CD4-positive, alpha-beta T cell (primary cell): ENCODE data around the gene SLC25A42. TPM values are rescaled to one million over a fixed set of nuclear protein-coding genes. Genes with fewer than 3 reads are reported as not detected.

Experiments used
- ATAC-seq: fragments of 200-7000 bp; cut with Tn5 transposase; one replicate; pipeline ENCODE4 v1.10.0; 2022; ENCODE audit warnings: mild to moderate bottlenecking; ENCODE audit not compliant: poor library complexity
- CTCF ChIA-PET: fragments of 350-600 bp; sonication (Branson Sonifier 250); formaldehyde crosslinking; loops from one replicate; lab custom pipeline; 2021; ENCODE audit warnings: antibody characterized with exemption, inconsistent platforms; lab: Charles Lee
- POLR2A ChIA-PET: fragments of 350-600 bp; sonication (Branson Sonifier 250); formaldehyde crosslinking; loops from one replicate; lab custom pipeline; 2021; ENCODE audit warnings: antibody characterized with exemption, inconsistent platforms; lab: Charles Lee
- DNase-seq, 14 experiments: peaks; one replicate each; pipeline ENCODE4 v3.0.0-alpha.2; 2013 to 2020; ENCODE audit warnings: mixed read lengths in 2 of 14
- H3K27ac ChIP-seq, 2 donors: one replicate each; pipeline versions ENCODE4 v1.5.1 to v1.7.0; 2013; ENCODE audit warnings: low read length in 2 of 2, low read depth in 1 of 2, mild to moderate bottlenecking in 1 of 2
- H3K27me3 ChIP-seq, 2 experiments: 1 replicate in 1 of 2; 2 replicates in 1 of 2; pipeline versions ENCODE4 v1.6.1 to v1.7.0; 2013; ENCODE audit warnings: low read length in 2 of 2, control low read depth in 1 of 2, mild to moderate bottlenecking in 1 of 2, moderate library complexity in 1 of 2; ENCODE audit not compliant: insufficient read depth in 2 of 2, control insufficient read depth in 1 of 2
- H3K36me3 ChIP-seq: one replicate; pipeline ENCODE4 v1.6.1; 2013; ENCODE audit warnings: low read length, control low read depth; ENCODE audit not compliant: insufficient read depth
- H3K4me1 ChIP-seq: one replicate; pipeline ENCODE4 v1.6.1; 2013; ENCODE audit warnings: low read length, control low read depth; ENCODE audit not compliant: insufficient read depth
- H3K4me3 ChIP-seq: one replicate; pipeline ENCODE4 v1.5.1; 2013; ENCODE audit warnings: mild to moderate bottlenecking, low read length, moderate library complexity
- H3K9me3 ChIP-seq, 2 experiments: 1 replicate in 1 of 2; 2 replicates in 1 of 2; pipeline versions ENCODE4 v1.6.1 to v1.7.0; 2013; ENCODE audit warnings: low read length in 2 of 2, mild to moderate bottlenecking in 2 of 2, control low read depth in 1 of 2, moderate library complexity in 1 of 2; ENCODE audit not compliant: control insufficient read depth in 1 of 2, insufficient read depth in 1 of 2
- H3K27ac Mint-ChIP-seq: one replicate; pipeline ENCODE4 v1.8.0; 2020; ENCODE audit warnings: mixed read lengths
- H3K27me3 Mint-ChIP-seq: one replicate; pipeline ENCODE4 v1.8.0; 2021; ENCODE audit warnings: mixed read lengths
- H3K36me3 Mint-ChIP-seq: one replicate; pipeline ENCODE4 v1.8.0; 2021; ENCODE audit warnings: low read depth, mixed read lengths
- H3K4me1 Mint-ChIP-seq: one replicate; pipeline ENCODE4 v1.8.0; 2021; ENCODE audit warnings: low read depth, mixed read lengths
- H3K4me3 Mint-ChIP-seq: one replicate; pipeline ENCODE4 v1.8.0; 2020; ENCODE audit warnings: mild to moderate bottlenecking, mixed read lengths
- H3K9me3 Mint-ChIP-seq: one replicate; pipeline ENCODE4 v1.8.0; 2020; ENCODE audit warnings: mixed read lengths
- intact Hi-C, 2 experiments: fragments of 100-400 bp; cut with DNase I in 1 of 2; cut with micrococcal nuclease in 1 of 2; formaldehyde crosslinking; loops; one replicate each; pipeline versions ENCODE4 v1.15.1 to v1.9.0; 2023 to 2025; cut with DNase I, micrococcal nuclease
- total RNA-seq, 174 experiments: library from RNA in 2 of 174; stranded (reverse) in 2 of 174; gene quantifications; one replicate each; pipeline ENCODE4 v1.2.3 and lab custom pipeline; 2021 to 2026
- TF ChIP-seq, protein P1 (sequence below): fragments of 200-600 bp; IDR thresholded peaks from one replicate; pipeline ENCODE4 v1.8.0; 2022; ENCODE audit warnings: antibody characterized with exemption, mild to moderate bottlenecking

SLC25A42 gene
- total RNA-seq, 2 experiments from 2014 or later, result 15.1 to 15.4 TPM

DNA sequence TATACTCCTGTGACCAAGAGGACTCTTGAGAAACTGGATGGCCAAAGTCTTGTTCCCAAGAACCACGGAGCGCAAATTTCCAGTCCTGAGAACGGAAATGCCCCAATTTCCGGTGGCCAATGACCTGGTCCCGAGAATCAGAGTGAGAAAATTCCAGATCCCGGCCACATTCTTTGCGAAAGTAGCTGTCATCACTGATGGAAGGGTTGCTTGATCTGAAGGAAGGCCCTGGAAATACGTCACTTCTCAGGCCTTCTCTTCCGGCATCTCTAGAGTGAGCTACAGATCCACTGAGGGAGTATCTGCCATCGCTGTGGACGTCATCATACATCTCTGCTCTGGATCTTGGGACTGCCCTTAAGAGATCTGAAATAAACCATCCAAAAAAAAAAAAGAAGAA, 37.9 kb upstream of the SLC25A42 start:
- peaks cover 52% of the 10 kb centered on the region for H3K4me1 Mint-ChIP-seq
- ChIA-PET POLR2A (no interaction called here), CTCF (no interaction called here)
- Histone ChIP-seq H3K27me3 (no peaks in the 10 kb centered on the region), H3K9me3 (no peaks in the 10 kb centered on the region), H3K4me3 (no peak overlapping the region), H3K36me3 (peaks cover 76% of the 10 kb centered on the region), H3K27ac (no peak overlapping the region), H3K4me1 (peaks cover 17% of the 10 kb centered on the region)
- intact Hi-C loops, result no loop called here
- no peaks in the 10 kb centered on the region for H3K9me3 Mint-ChIP-seq
- ATAC-seq (no peak), DNase-seq (no peak)
- H3K27ac Mint-ChIP-seq, result no peak overlapping the region
- TF ChIP-seq, protein P1, sequence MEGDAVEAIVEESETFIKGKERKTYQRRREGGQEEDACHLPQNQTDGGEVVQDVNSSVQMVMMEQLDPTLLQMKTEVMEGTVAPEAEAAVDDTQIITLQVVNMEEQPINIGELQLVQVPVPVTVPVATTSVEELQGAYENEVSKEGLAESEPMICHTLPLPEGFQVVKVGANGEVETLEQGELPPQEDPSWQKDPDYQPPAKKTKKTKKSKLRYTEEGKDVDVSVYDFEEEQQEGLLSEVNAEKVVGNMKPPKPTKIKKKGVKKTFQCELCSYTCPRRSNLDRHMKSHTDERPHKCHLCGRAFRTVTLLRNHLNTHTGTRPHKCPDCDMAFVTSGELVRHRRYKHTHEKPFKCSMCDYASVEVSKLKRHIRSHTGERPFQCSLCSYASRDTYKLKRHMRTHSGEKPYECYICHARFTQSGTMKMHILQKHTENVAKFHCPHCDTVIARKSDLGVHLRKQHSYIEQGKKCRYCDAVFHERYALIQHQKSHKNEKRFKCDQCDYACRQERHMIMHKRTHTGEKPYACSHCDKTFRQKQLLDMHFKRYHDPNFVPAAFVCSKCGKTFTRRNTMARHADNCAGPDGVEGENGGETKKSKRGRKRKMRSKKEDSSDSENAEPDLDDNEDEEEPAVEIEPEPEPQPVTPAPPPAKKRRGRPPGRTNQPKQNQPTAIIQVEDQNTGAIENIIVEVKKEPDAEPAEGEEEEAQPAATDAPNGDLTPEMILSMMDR, result no peak
- no peaks in the 10 kb centered on the region for H3K27me3 Mint-ChIP-seq
- peaks cover 76% of the 10 kb centered on the region for H3K36me3 Mint-ChIP-seq
- H3K4me3 Mint-ChIP-seq, result no peak overlapping the region

DNA sequence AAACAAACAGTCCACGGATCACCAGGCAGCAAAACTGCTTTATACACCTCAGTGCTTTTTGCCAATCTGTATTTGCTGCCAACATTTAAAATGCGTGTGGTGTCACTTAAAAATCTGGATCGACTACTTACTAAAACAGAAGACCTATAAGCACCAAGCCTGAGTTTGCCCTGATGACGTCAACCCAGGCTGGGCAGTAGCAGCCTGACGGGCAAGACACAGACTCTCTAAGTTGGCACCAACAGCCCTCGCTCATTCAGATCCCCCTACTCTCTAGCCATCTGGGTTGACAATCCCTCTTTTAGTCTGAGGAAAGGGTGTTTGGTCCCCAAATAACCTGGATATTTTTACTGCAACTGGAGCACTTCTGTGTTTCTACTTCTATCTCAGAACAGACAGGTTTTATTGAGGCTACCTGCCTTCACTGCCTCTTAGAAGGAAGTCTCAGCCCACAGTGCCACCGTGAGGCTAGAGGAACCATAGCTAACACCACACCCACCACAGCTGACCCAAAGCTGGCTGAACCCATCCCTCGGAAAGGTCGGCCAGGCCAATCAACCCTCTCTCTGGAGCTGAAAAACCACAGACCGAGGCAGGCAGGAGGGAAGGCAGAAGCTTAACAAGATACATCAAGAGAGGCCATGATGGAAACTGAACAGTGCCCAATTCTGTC, 37.4 kb upstream of the SLC25A42 start:
- Mint-ChIP-seq H3K27me3 (no peaks in the 10 kb centered on the region), H3K27ac (no peak overlapping the region), H3K4me1 (peaks cover 50% of the 10 kb centered on the region), H3K4me3 (no peak overlapping the region), H3K9me3 (no peaks in the 10 kb centered on the region), H3K36me3 (peaks cover 77% of the 10 kb centered on the region)
- H3K27me3 ChIP-seq, result no peaks in the 10 kb centered on the region
- intact Hi-C loops, result no loop called here
- CTCF ChIA-PET, result no interaction called here
- TF ChIP-seq, protein P1, result no peak
- POLR2A ChIA-PET, result no interaction called here
- peaks cover 20% of the 10 kb centered on the region for H3K4me1 ChIP-seq
- H3K27ac ChIP-seq, result no peak overlapping the region
- peaks cover 73% of the 10 kb centered on the region for H3K36me3 ChIP-seq
- no peak overlapping the region for H3K4me3 ChIP-seq
- no peak for ATAC-seq
- DNase-seq, result no peak
- H3K9me3 ChIP-seq, result no peaks in the 10 kb centered on the region

DNA sequence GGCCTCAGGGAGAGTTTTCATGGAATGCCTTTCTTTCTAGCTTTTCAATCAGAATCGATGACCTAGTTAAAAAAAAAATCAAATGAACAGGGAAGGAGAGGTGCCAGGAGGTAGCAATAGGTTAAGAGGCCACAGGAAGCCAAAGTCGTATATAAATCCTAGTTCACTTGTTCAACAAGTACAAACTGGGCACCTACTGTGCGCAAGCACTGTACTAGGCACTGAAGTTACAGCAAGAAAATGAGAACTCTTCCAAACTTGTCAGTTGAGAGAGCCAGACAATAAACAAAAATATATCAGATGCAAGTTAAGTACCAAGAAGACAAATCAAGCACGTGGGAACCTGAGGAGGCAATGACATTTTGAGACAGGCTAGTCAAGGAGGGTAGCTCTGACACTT, 36.6 kb upstream of the SLC25A42 start:
- H3K4me3 ChIP-seq, result no peak overlapping the region
- peaks cover 70% of the 10 kb centered on the region for H3K36me3 ChIP-seq
- DNase-seq (no peak), ATAC-seq (no peak)
- H3K27me3 Mint-ChIP-seq, result no peaks in the 10 kb centered on the region
- H3K9me3 Mint-ChIP-seq, result no peaks in the 10 kb centered on the region
- TF ChIP-seq, protein P1, result no peak
- no peaks in the 10 kb centered on the region for H3K9me3 ChIP-seq
- peaks cover 28% of the 10 kb centered on the region for H3K4me1 ChIP-seq
- CTCF ChIA-PET, result no interaction called here
- H3K27me3 ChIP-seq, result no peaks in the 10 kb centered on the region
- H3K4me3 Mint-ChIP-seq, result no peak overlapping the region
- peaks cover 55% of the 10 kb centered on the region for H3K4me1 Mint-ChIP-seq
- H3K36me3 Mint-ChIP-seq, result peaks cover 80% of the 10 kb centered on the region
- POLR2A ChIA-PET, result no interaction called here
- H3K27ac Mint-ChIP-seq, result no peak overlapping the region
- intact Hi-C loops, result no loop called here
- H3K27ac ChIP-seq, result no peak overlapping the region
